K562 (cell line): Measurements from ENCODE around the gene PTP4A1. TPM values are rescaled to one million over a fixed set of nuclear protein-coding genes. Genes with fewer than 3 reads are reported as not detected.

Experiments
- CLOCK ChIP-seq: fragments of 250-450 bp; sonication (Bioruptor Pico); IDR thresholded peaks from 2 replicates; pipeline ENCODE4 v1.4.0; 2020; ENCODE audit warnings: mild to moderate bottlenecking, moderate library complexity, borderline replicate concordance
- EHMT2 ChIP-seq: fragments of 450-650 bp; IDR thresholded peaks from 2 replicates; pipeline ENCODE4 v1.6.1; 2018; ENCODE audit warnings: antibody characterized with exemption
- EP400 ChIP-seq: fragments of 450-650 bp; IDR thresholded peaks from 2 replicates; pipeline ENCODE4 v1.6.1; 2017; ENCODE audit warnings: antibody characterized with exemption, mild to moderate bottlenecking, moderate library complexity
- ILF3 ChIP-seq: fragments of 450-650 bp; IDR thresholded peaks from 2 replicates; pipeline ENCODE4 v1.6.1; 2018; ENCODE audit warnings: antibody characterized with exemption, mild to moderate bottlenecking, moderate library complexity, borderline replicate concordance
- MLLT1 ChIP-seq, 2 experiments: fragments of 450-650 bp; IDR thresholded peaks; 2 replicates each; pipeline ENCODE4 v1.6.1; 2016
- NONO ChIP-seq, 2 experiments: fragments of 200-400 bp in 1 of 2; fragments of 450-650 bp in 1 of 2; formaldehyde crosslinking in 1 of 2; IDR thresholded peaks; 2 replicates each; pipeline ENCODE4 v1.6.1; 2017; ENCODE audit warnings: low read depth in 2 of 2, mild to moderate bottlenecking in 2 of 2, moderate library complexity in 2 of 2, low read length in 1 of 2
- YBX1 ChIP-seq: fragments of 450-650 bp; IDR thresholded peaks from 2 replicates; pipeline ENCODE4 v1.7.1; 2016; ENCODE audit warnings: mild to moderate bottlenecking
- ZNF407 ChIP-seq: fragments of 450-650 bp; IDR thresholded peaks from 2 replicates; pipeline ENCODE4 v1.6.1; 2016; ENCODE audit warnings: low read depth
- polyA plus RNA-seq, 8 experiments: library from polyadenylated mRNA; depleted of rRNA in 4 of 8; stranded (reverse) in 5 of 8; unstranded in 3 of 8; fragments of >200 nt; fragmentation: Nextera tagmentation in 2 of 8; fragmentation: Illumina TruSeq in 1 of 8; extraction: Ambion mirVana in 2 of 8; extraction: Trizol in 1 of 8; gene quantifications; 2 replicates each; pipeline versions ENCODE4 v1.2.1 to v1.2.3, GENCODE V29; 2011 to 2014; ENCODE audit warnings: inconsistent platforms in 1 of 8, missing spikeins in 1 of 8
- total RNA-seq, 7 experiments: library from RNA; depleted of rRNA in 6 of 7; stranded (reverse); fragments of >200 nt in 6 of 7; fragmentation: Illumina TruSeq in 2 of 7; extraction: Trizol in 2 of 7; gene quantifications; 2 replicates each; pipeline versions ENCODE4 v1.2.1 to v1.2.3, GENCODE V29; 2011 to 2021; ENCODE audit warnings: low replicate concordance in 1 of 7

Gene PTP4A1
- total and polyA plus RNA-seq, 9 of the 15 experiments (the other 6 are each of a cell fraction or from before 2014, with no cell fraction given), result 3.7 to 67.5 (median 13.1) TPM

- no peak for TF ChIP-seq ILF3
- TF ChIP-seq ZNF407, result no peak
- TF ChIP-seq EHMT2, result no peak
- no peak for TF ChIP-seq EP400
- TF ChIP-seq CLOCK (CRISPR knock-in tag), result no peak
- no peak for TF ChIP-seq NONO (IDR thresholded peaks at IDR 0.05; ENCODE audit: low read depth in 2 of 2, low read length in 1 of 2)
- no peak for TF ChIP-seq YBX1
- 0 out of 4 replicates have a peak, but pooled peaks of 1 of the 2 experiments have one; percentile 46 for TF ChIP-seq MLLT1 (IDR thresholded peaks at IDR 0.05)
These were observed 778 bp upstream of the PTP4A1 start (continued) for GRCh38 chr6:63571361-63572043.
